ENCODE results near the gene PIGZ. TPM values are rescaled to one million over a fixed set of nuclear protein-coding genes. Genes with fewer than 3 reads are reported as not detected.

Gene PIGZ
- total and polyA plus RNA-seq, 12 donors: 2.2 to 7.7 (median 6.0) TPM

DNA sequence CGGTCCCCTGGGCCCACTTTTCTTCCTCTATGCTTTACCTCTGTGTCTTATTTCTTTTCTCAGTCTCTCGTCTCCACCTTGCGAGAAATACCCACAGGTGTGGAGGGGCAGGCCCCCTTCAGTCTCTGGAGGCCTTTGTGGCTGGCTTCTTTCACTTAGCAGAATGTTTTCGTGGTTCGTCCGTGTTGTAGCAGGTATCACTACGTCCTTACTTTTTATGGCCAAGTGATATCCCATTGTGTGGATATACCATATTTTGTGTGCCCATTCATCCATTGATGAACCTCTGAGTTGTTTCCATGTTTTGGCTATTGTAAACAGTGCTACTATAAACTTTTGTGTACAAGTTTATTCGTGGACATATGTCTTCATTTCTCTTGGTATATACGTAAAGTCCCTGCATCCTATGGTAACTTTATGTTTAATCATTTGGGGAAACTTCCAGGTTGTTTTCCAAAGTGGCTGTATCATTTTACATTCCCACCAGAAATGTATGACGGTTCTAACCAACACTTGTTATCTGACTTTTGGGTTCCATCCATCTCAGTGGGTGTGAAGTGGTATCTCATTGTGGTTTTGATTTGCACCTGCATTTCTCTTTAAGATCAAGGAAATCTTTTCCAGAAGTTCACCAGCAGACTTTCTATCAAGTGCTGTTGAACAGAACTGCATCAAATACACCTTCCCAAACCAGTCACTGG lies 5.6 kb downstream of the PIGZ start:
- Histone ChIP-seq H3K27ac (no peak overlapping the region), H3K4me1 (peaks cover 3 to 12% (median 7%) of the 10 kb centered on the region in 9 donors), H3K27me3 (no peaks in the 10 kb centered on the region), H3K36me3 (peaks cover 0 to 12% (median 0%) of the 10 kb centered on the region in 9 donors), H3K4me3 (no peak overlapping the region), H3K9me3 (no peaks in the 10 kb centered on the region)
- intact Hi-C loops (cut with DNase I): loop anchor here in 2 of 10 donors (10.0 kb wide), 2 partner anchors 118 to 418 kb away; no protein-coding TSS in a partner anchor
- ATAC-seq (no peak), DNase-seq (no peak)
- 89 to 91% methylated on average over 10 of the region's 10 CpGs for WGBS, 2 donors
- TF ChIP-seq, protein P1, sequence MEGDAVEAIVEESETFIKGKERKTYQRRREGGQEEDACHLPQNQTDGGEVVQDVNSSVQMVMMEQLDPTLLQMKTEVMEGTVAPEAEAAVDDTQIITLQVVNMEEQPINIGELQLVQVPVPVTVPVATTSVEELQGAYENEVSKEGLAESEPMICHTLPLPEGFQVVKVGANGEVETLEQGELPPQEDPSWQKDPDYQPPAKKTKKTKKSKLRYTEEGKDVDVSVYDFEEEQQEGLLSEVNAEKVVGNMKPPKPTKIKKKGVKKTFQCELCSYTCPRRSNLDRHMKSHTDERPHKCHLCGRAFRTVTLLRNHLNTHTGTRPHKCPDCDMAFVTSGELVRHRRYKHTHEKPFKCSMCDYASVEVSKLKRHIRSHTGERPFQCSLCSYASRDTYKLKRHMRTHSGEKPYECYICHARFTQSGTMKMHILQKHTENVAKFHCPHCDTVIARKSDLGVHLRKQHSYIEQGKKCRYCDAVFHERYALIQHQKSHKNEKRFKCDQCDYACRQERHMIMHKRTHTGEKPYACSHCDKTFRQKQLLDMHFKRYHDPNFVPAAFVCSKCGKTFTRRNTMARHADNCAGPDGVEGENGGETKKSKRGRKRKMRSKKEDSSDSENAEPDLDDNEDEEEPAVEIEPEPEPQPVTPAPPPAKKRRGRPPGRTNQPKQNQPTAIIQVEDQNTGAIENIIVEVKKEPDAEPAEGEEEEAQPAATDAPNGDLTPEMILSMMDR (IDR thresholded peaks at IDR 0.05): no peak

DNA sequence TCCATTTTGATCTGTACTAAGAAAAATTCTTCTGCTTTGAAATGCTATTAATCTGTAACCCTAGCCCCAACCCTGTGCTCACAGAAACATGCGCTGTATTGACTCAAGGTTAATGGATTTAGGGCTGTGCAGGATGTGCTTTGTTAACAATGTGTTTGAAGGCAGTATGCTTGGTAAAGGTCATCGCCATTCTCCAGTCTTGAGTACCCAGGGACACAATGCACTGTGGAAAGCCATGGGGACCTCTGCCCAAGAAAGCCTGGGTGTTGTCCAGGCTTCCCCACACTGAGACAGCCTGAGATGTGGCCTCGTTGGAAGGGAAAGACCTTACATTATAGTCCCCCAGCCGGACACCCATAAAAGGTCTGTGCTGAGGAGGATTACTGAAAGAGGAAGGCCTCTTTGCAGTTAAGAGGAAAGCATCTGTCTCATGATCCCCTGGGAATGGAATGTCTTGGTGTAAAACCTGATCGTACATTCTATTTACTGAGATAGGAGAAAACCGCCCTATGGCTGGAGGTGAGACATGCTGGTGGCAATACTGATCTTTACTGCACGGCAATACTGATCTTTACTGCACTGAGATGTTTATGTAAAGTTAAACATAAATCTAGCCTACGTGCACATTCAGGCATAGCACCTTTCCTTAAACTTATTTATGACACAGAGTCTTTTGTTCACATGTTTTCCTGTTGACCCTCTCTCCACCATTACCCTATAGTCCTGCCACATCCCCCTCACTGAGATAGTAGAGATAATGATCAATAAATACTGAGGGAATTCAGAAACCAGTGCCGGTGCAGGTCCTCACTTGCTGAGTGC lies 6.3 kb downstream of the PIGZ start:
- H3K4me1 ChIP-seq: peaks cover 0 to 4% (median under 1%) of the 10 kb centered on the region in 9 donors
- H3K36me3 ChIP-seq: peaks cover 0 to 12% (median 0%) of the 10 kb centered on the region in 9 donors
- TF ChIP-seq, protein P1 (IDR thresholded peaks at IDR 0.05): no peak
- 87 to 91% methylated on average over 9 of the region's 9 CpGs for WGBS, 2 donors
- ATAC-seq (no peak), DNase-seq (no peak)
- H3K27ac ChIP-seq: no peak overlapping the region
- intact Hi-C loops (cut with DNase I): loop anchor here in 2 of 10 donors (10.0 kb wide), 2 partner anchors 118 to 418 kb away; no protein-coding TSS in a partner anchor
- no peak overlapping the region for H3K4me3 ChIP-seq
- no peaks in the 10 kb centered on the region for H3K27me3 ChIP-seq
- H3K9me3 ChIP-seq: no peaks in the 10 kb centered on the region

DNA sequence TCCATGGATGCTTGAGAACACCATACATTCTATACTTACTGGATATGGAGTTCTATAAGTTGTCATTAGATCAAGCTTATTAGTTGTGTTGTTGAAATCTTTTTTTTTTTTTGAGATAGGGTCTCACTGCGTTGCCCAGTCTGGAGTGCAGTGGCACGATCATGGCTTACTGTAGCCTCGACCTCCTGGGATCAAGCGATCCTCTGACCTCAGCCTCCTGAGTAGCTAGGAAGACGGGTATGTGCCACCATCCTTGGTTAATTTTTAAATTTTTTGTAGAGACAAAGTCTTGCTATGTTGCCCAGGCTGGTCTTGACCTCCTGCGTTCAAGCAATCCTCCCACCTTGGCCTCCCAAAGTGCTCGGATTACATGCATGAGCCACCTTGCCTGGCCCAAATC lies 13.8 kb downstream of the PIGZ start:
- no peak for ATAC-seq
- H3K9me3 ChIP-seq: no peaks in the 10 kb centered on the region
- TF ChIP-seq, protein P1 (IDR thresholded peaks at IDR 0.05): no peak
- no peaks in the 10 kb centered on the region for H3K4me1 ChIP-seq
- intact Hi-C loops (cut with DNase I): no loop called here
- H3K27ac ChIP-seq: no peak overlapping the region
- peaks cover 0 to 17% (median 0%) of the 10 kb centered on the region in 9 donors for H3K36me3 ChIP-seq
- 78 to 87% methylated on average over 7 of the region's 7 CpGs for WGBS, 2 donors
- no peak for DNase-seq
- H3K4me3 ChIP-seq: no peak overlapping the region
- H3K27me3 ChIP-seq: no peaks in the 10 kb centered on the region

DNA sequence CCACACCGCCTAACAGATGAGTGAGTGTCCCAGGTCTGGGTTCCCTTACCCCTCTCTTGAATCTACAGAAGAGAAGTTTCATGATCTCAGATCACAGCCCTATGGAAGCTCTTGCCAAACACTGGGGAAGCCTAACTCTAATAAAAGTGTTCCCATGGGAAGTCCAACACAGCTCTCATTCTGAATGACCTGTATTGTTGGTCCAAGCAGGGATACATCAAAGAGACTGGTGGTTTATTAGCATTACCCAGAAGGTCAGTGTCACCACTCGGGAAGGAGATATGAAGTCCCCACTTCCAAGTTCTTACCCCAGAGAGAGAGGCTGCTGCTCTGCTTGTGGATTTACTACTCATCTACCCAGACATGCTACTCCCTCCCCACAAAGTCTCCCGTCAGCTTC lies 17.3 kb downstream of the PIGZ start:
- H3K4me3 ChIP-seq: no peak overlapping the region
- no peaks in the 10 kb centered on the region for H3K4me1 ChIP-seq
- peaks cover 0 to 22% (median 0%) of the 10 kb centered on the region in 9 donors for H3K36me3 ChIP-seq
- WGBS, 2 donors: 89 to 92% methylated on average over 3 of the region's 3 CpGs
- H3K9me3 ChIP-seq: no peaks in the 10 kb centered on the region
- ATAC-seq (no peak), DNase-seq (no peak)
- H3K27me3 ChIP-seq: no peaks in the 10 kb centered on the region
- TF ChIP-seq, protein P1 (IDR thresholded peaks at IDR 0.05): no peak
- intact Hi-C loops (cut with DNase I): no loop called here
- H3K27ac ChIP-seq: no peak overlapping the region

Data from heart right ventricle (tissue), 16 donors.